Panc1 (cell line): ENCODE data around the gene MTTP. TPM values are rescaled to one million over a fixed set of nuclear protein-coding genes. Genes with fewer than 3 reads are reported as not detected.

Source experiments
- total RNA-seq: library from RNA; stranded (reverse); gene quantifications from one replicate; pipeline ENCODE4 v1.2.1, GENCODE V29; 2021; ENCODE audit not compliant: unreplicated experiment

The MTTP gene
- total RNA-seq, 1 experiment from 2014 or later: 0.26 TPM

Other genes with a start within 250 kb of the MTTP start
- not detected for gene ADH1C, start 222.1 kb upstream of the MTTP start, total RNA-seq
- not detected for gene ADH7, start 139.5 kb upstream of the MTTP start, total RNA-seq
- gene C4orf17, start 63.8 kb upstream of the MTTP start, total RNA-seq: not detected
- 1.4 TPM for gene TRMT10A, start 10.8 kb upstream of the MTTP start, total RNA-seq
- not detected for gene C4orf54, start 83.0 kb downstream of the MTTP start, total RNA-seq
- gene DAPP1, start 242.0 kb downstream of the MTTP start, total RNA-seq: not detected